ENCODE measurements around the gene GLDN. TPM values are rescaled to one million over a fixed set of nuclear protein-coding genes. Genes with fewer than 3 reads are reported as not detected.

Gene GLDN
- total RNA-seq, 1 donor from 2014 or later = 0.09 TPM

- Mint-ChIP-seq H3K27ac (ENCODE audit: unreplicated experiment) (no peak overlapping the region), H3K27me3 (ENCODE audit: low read depth, unreplicated experiment) (peaks cover 26% of the 10 kb centered on the region), H3K4me1 (ENCODE audit: low read depth, unreplicated experiment) (no peaks in the 10 kb centered on the region), H3K4me3 (ENCODE audit: unreplicated experiment) (no peak overlapping the region), H3K9me3 (ENCODE audit: unreplicated experiment) (no peaks in the 10 kb centered on the region), H3K36me3 (ENCODE audit: low read depth, unreplicated experiment) (no peaks in the 10 kb centered on the region)
- DNase-seq (ENCODE audit: low read depth) (no peak), FAIRE-seq (no peak)
- H3K4me3 ChIP-seq (ENCODE audit: insufficient read depth, low read depth, low read length) = no peak overlapping the region
- no peaks in the 10 kb centered on the region for H4K20me1 ChIP-seq (ENCODE audit: insufficient read depth, low read length)
- no peaks in the 10 kb centered on the region for H3K9me3 ChIP-seq (ENCODE audit: insufficient read depth, low read depth, low read length)
- no peak for TF ChIP-seq CTCF (IDR thresholded peaks at IDR 0.05; ENCODE audit: insufficient read depth, low read depth, low read length)
- TF ChIP-seq EZH2 (IDR thresholded peaks at IDR 0.05; ENCODE audit: insufficient read depth, low read length) = no peak
- H3K9ac ChIP-seq (ENCODE audit: low read length) = no peak overlapping the region
- no peak overlapping the region for H2AFZ ChIP-seq (ENCODE audit: low read depth, low read length)
- no peaks in the 10 kb centered on the region for H3K79me2 ChIP-seq (ENCODE audit: insufficient read depth, low read length)
- no peak overlapping the region for H3K27ac ChIP-seq (ENCODE audit: low read depth, low read length)
- H3K27me3 ChIP-seq (ENCODE audit: insufficient read depth, low read length) = peaks cover 3% of the 10 kb centered on the region
- no peaks in the 10 kb centered on the region for H3K4me1 ChIP-seq (ENCODE audit: insufficient read depth, low read length)
- no peaks in the 10 kb centered on the region for H3K36me3 ChIP-seq (ENCODE audit: insufficient read depth, low read length)
- no peak overlapping the region for H3K4me2 ChIP-seq (ENCODE audit: low read length)
These were observed 16.3 kb upstream of the GLDN start for GRCh38 chr15:51325167-51325566.

- Histone ChIP-seq H2AFZ (ENCODE audit: low read depth, low read length) (no peak overlapping the region), H3K4me3 (ENCODE audit: insufficient read depth, low read depth, low read length) (no peak overlapping the region), H4K20me1 (ENCODE audit: insufficient read depth, low read length) (no peaks in the 10 kb centered on the region), H3K4me1 (ENCODE audit: insufficient read depth, low read length) (peaks cover 7% of the 10 kb centered on the region), H3K36me3 (ENCODE audit: insufficient read depth, low read length) (no peaks in the 10 kb centered on the region), H3K27ac (ENCODE audit: low read depth, low read length) (no peak overlapping the region), H3K79me2 (ENCODE audit: insufficient read depth, low read length) (no peaks in the 10 kb centered on the region), H3K9me3 (ENCODE audit: insufficient read depth, low read depth, low read length) (no peaks in the 10 kb centered on the region), H3K4me2 (ENCODE audit: low read length) (no peak overlapping the region), H3K9ac (ENCODE audit: low read length) (no peak overlapping the region), H3K27me3 (ENCODE audit: insufficient read depth, low read length) (peaks cover 3% of the 10 kb centered on the region)
- no peak overlapping the region for H3K27ac Mint-ChIP-seq (ENCODE audit: unreplicated experiment)
- H3K4me1 Mint-ChIP-seq (ENCODE audit: low read depth, unreplicated experiment) = no peaks in the 10 kb centered on the region
- H3K36me3 Mint-ChIP-seq (ENCODE audit: low read depth, unreplicated experiment) = no peaks in the 10 kb centered on the region
- no peak overlapping the region for H3K4me3 Mint-ChIP-seq (ENCODE audit: unreplicated experiment)
- TF ChIP-seq CTCF (IDR thresholded peaks at IDR 0.05; ENCODE audit: insufficient read depth, low read depth, low read length) (no peak), EZH2 (IDR thresholded peaks at IDR 0.05; ENCODE audit: insufficient read depth, low read length) (no peak)
- FAIRE-seq (no peak), DNase-seq (ENCODE audit: low read depth) (no peak)
- no peaks in the 10 kb centered on the region for H3K9me3 Mint-ChIP-seq (ENCODE audit: unreplicated experiment)
- peaks cover 19% of the 10 kb centered on the region for H3K27me3 Mint-ChIP-seq (ENCODE audit: low read depth, unreplicated experiment)
These were observed 14.4 kb upstream of the GLDN start for GRCh38 chr15:51327081-51327480.

GRCh38 chr15:51328926-51329325 is 12.5 kb upstream of the GLDN start:
- DNase-seq (ENCODE audit: low read depth) = no peak
- Mint-ChIP-seq H3K27me3 (ENCODE audit: low read depth, unreplicated experiment) (peaks cover 15% of the 10 kb centered on the region), H3K27ac (ENCODE audit: unreplicated experiment) (no peak overlapping the region), H3K4me3 (ENCODE audit: unreplicated experiment) (no peak overlapping the region), H3K9me3 (ENCODE audit: unreplicated experiment) (no peaks in the 10 kb centered on the region), H3K4me1 (ENCODE audit: low read depth, unreplicated experiment) (peaks cover 1% of the 10 kb centered on the region), H3K36me3 (ENCODE audit: low read depth, unreplicated experiment) (no peaks in the 10 kb centered on the region)
- Histone ChIP-seq H3K9me3 (ENCODE audit: insufficient read depth, low read depth, low read length) (no peaks in the 10 kb centered on the region), H4K20me1 (ENCODE audit: insufficient read depth, low read length) (no peaks in the 10 kb centered on the region), H3K9ac (ENCODE audit: low read length) (no peak overlapping the region), H3K4me2 (ENCODE audit: low read length) (no peak overlapping the region), H2AFZ (ENCODE audit: low read depth, low read length) (no peak overlapping the region), H3K36me3 (ENCODE audit: insufficient read depth, low read length) (no peaks in the 10 kb centered on the region), H3K79me2 (ENCODE audit: insufficient read depth, low read length) (no peaks in the 10 kb centered on the region), H3K27ac (ENCODE audit: low read depth, low read length) (no peak overlapping the region), H3K27me3 (ENCODE audit: insufficient read depth, low read length) (peaks cover 3% of the 10 kb centered on the region), H3K4me3 (ENCODE audit: insufficient read depth, low read depth, low read length) (no peak overlapping the region), H3K4me1 (ENCODE audit: insufficient read depth, low read length) (peaks cover 7% of the 10 kb centered on the region)
- no peak for FAIRE-seq
- TF ChIP-seq CTCF (IDR thresholded peaks at IDR 0.05; ENCODE audit: insufficient read depth, low read depth, low read length) = no peak
- no peak for TF ChIP-seq EZH2 (IDR thresholded peaks at IDR 0.05; ENCODE audit: insufficient read depth, low read length)

Measured in astrocyte (in vitro differentiated cells and primary cell).